A673 (cell line): ENCODE data around the gene TMED5. TPM values are rescaled to one million over a fixed set of nuclear protein-coding genes. Genes with fewer than 3 reads are reported as not detected.

Source experiments
- BruUV-seq: library from RNA; stranded (reverse); fragments of 400-500 nt; replicated peaks from 2 replicates; lab custom pipeline; 2021; lab: Mats Ljungman, UMichigan
- CTCF ChIA-PET: fragments of 300-600 bp; sonication (Branson Sonifier 250); formaldehyde crosslinking; loops from one replicate; lab custom pipeline; 2022; ENCODE audit warnings: antibody characterized with exemption; lab: Charles Lee
- POLR2A ChIA-PET: fragments of 300-600 bp; sonication (Branson Sonifier 250); formaldehyde crosslinking; loops from one replicate; lab custom pipeline; 2022; ENCODE audit warnings: antibody characterized with exemption; ENCODE audit not compliant: low non-redundant PET; lab: Charles Lee
- DNase-seq: peaks from one replicate; pipeline ENCODE4 v3.0.0-alpha.2; 2015; ENCODE audit warnings: low spot score
- H3K27ac ChIP-seq: fragments of 200-600 bp; sonication (generic); 2 replicates; pipeline ENCODE4 v1.5.1; 2016; ENCODE audit warnings: mixed run types, low read depth, mild to moderate bottlenecking, mixed read lengths, antibody characterized with exemption, low read length; ENCODE audit not compliant: poor library complexity, severe bottlenecking
- H3K27me3 ChIP-seq: fragments of 200-600 bp; sonication (generic); replicated peaks from 2 replicates; pipeline ENCODE4 v1.6.1; 2017; ENCODE audit warnings: mixed run types, low read depth, mild to moderate bottlenecking, mixed read lengths, antibody characterized with exemption, low read length; ENCODE audit not compliant: insufficient read depth, poor library complexity
- H3K36me3 ChIP-seq: fragments of 200-600 bp; sonication (generic); 2 replicates; pipeline ENCODE4 v1.6.1; 2016; ENCODE audit warnings: mixed run types, mild to moderate bottlenecking, mixed read lengths, antibody characterized with exemption, low read length; ENCODE audit not compliant: insufficient read depth, poor library complexity, severe bottlenecking
- H3K4me1 ChIP-seq: fragments of 200-600 bp; sonication (generic); 2 replicates; pipeline ENCODE4 v1.6.1; 2017; ENCODE audit warnings: mixed run types, mild to moderate bottlenecking, mixed read lengths, antibody characterized with exemption, low read length; ENCODE audit not compliant: insufficient read depth, poor library complexity, severe bottlenecking
- H3K4me3 ChIP-seq: fragments of 200-600 bp; sonication (generic); 2 replicates; pipeline ENCODE4 v1.5.1; 2016; ENCODE audit warnings: low read depth, mixed run types, mild to moderate bottlenecking, mixed read lengths, low read length; ENCODE audit not compliant: poor library complexity, severe bottlenecking
- H3K9me3 ChIP-seq: fragments of 200-600 bp; sonication (generic); 2 replicates; pipeline ENCODE4 v1.6.1; 2016; ENCODE audit warnings: mixed run types, low read depth, mild to moderate bottlenecking, mixed read lengths, antibody characterized with exemption, low read length; ENCODE audit not compliant: poor library complexity, severe bottlenecking
- CTCF ChIP-seq: fragments of 300-800, 200-600 bp; sonication (generic); conservative IDR thresholded peaks from 2 replicates; pipeline ENCODE4 v1.5.1; 2017; ENCODE audit warnings: low read depth, mild to moderate bottlenecking, antibody characterized with exemption, low read length, moderate library complexity, mixed read lengths
- EZH2 ChIP-seq: fragments of 200-600 bp; sonication (generic); IDR thresholded peaks from 2 replicates; pipeline ENCODE4 v1.6.1; 2017; ENCODE audit warnings: borderline replicate concordance, low read depth, mild to moderate bottlenecking, mixed read lengths, antibody characterized with exemption, low read length; ENCODE audit not compliant: poor library complexity, severe bottlenecking
- intact Hi-C: fragments of 100-400 bp; cut with micrococcal nuclease; formaldehyde crosslinking; loops from one replicate; pipeline ENCODE4 v1.10.0; 2022; ENCODE audit not compliant: unreplicated experiment
- total RNA-seq: library from RNA; stranded (reverse); gene quantifications from 2 replicates; pipeline ENCODE4 v1.2.3, GENCODE V29; 2021

TMED5 gene
- total RNA-seq, 1 experiment from 2014 or later: 52.6 TPM

- Histone ChIP-seq H3K36me3 (peaks cover 44% of the 10 kb centered on the region), H3K27me3 (no peaks in the 10 kb centered on the region), H3K4me1 (no peaks in the 10 kb centered on the region), H3K27ac (no peak overlapping the region), H3K9me3 (no peaks in the 10 kb centered on the region), H3K4me3 (no peak overlapping the region)
- POLR2A ChIA-PET: no interaction called here
- CTCF ChIA-PET: no interaction called here
- intact Hi-C loops: no loop called here
- no peak for TF ChIP-seq CTCF
- TF ChIP-seq EZH2: no peak
- no TSS peak for BruUV-seq
- DNase-seq: no peak
These were observed 25.3 kb downstream of the TMED5 start for GRCh38 chr1:93154898-93155297.

DNA sequence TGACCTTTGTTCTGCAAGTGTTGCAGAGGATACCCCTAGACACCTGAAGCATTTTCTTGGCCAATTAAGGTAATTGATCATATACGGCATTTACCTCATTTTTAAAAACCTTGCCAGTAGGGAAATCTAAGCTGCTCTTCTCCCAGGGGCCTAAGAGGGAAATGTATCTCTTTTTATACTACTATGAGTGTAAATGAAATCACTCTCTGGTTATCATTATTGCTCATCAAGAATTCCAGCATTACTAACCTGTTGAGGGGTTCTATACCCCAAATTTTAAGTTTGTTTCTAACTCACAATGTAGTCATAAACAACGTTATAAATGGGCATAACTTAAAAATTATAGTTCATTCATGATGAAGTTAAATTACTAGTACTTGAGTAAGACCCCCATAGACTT, 27.4 kb downstream of the TMED5 start:
- ChIA-PET POLR2A (no interaction called here), CTCF (no interaction called here)
- Histone ChIP-seq H3K27me3 (no peaks in the 10 kb centered on the region), H3K9me3 (no peaks in the 10 kb centered on the region), H3K27ac (no peak overlapping the region), H3K36me3 (peaks cover 31% of the 10 kb centered on the region), H3K4me1 (no peaks in the 10 kb centered on the region), H3K4me3 (no peak overlapping the region)
- intact Hi-C loops: no loop called here
- no TSS peak for BruUV-seq
- TF ChIP-seq CTCF (no peak), EZH2 (no peak)
- DNase-seq: no peak

GRCh38 chr1:93151474-93151873, 28.7 kb downstream of the TMED5 start:
- BruUV-seq: no TSS peak
- H3K36me3 ChIP-seq: peaks cover 26% of the 10 kb centered on the region
- POLR2A ChIA-PET: no interaction called here

More at GRCh38 chr1:93151474-93151873, 28.7 kb downstream of the TMED5 start:
- Histone ChIP-seq H3K27me3 (no peaks in the 10 kb centered on the region), H3K27ac (no peak overlapping the region), H3K4me1 (no peaks in the 10 kb centered on the region), H3K4me3 (no peak overlapping the region), H3K9me3 (no peaks in the 10 kb centered on the region)
- TF ChIP-seq EZH2 (no peak), CTCF (no peak)
- intact Hi-C loops: no loop called here
- no peak for DNase-seq
- CTCF ChIA-PET: no interaction called here
